Thoracic aorta (tissue), 2 donors: Measurements from ENCODE around the gene KIRREL3. TPM values are rescaled to one million over a fixed set of nuclear protein-coding genes. Genes with fewer than 3 reads are reported as not detected.

Source experiments
- ATAC-seq: fragments of 150-250 bp; one replicate; pipeline ENCODE4 v1.8.0; 2017; ENCODE audit warnings: low read depth; ENCODE audit not compliant: insufficient number of reproducible peaks, low FRiP score
- DNase-seq: peaks from one replicate; pipeline ENCODE4 v3.0.0-alpha.2; 2020; ENCODE audit warnings: low spot score
- H3K27ac ChIP-seq, 2 donors: fragments of 200-600 bp; sonication (generic); 1 replicate in 1 of 2; 2 replicates in 1 of 2; pipeline ENCODE4 v1.5.1; 2016; ENCODE audit warnings: mild to moderate bottlenecking in 2 of 2, moderate library complexity in 2 of 2
- H3K27me3 ChIP-seq: fragments of 200-600 bp; sonication (generic); replicated peaks from 2 replicates; pipeline ENCODE4 v1.6.0; 2016; ENCODE audit warnings: mild to moderate bottlenecking; ENCODE audit not compliant: insufficient read depth
- H3K36me3 ChIP-seq: fragments of 200-600 bp; sonication (generic); one replicate; pipeline ENCODE4 v1.5.1; 2016
- H3K4me1 ChIP-seq, 2 donors: fragments of 200-600 bp; sonication (generic); 1 replicate in 1 of 2; 2 replicates in 1 of 2; pipeline versions ENCODE4 v1.5.1 to v1.6.0; 2016; ENCODE audit warnings: low read depth in 2 of 2, mild to moderate bottlenecking in 1 of 2; ENCODE audit not compliant: control insufficient read depth in 1 of 2
- H3K4me3 ChIP-seq: fragments of 200-600 bp; sonication (generic); 2 replicates; pipeline ENCODE4 v1.5.1; 2016; ENCODE audit warnings: mild to moderate bottlenecking
- H3K9me3 ChIP-seq: fragments of 200-600 bp; sonication (generic); 2 replicates; pipeline ENCODE4 v1.5.1; 2016
- total RNA-seq, 2 donors: library from RNA; depleted of rRNA; stranded (reverse); fragments of >200 nt; gene quantifications; one replicate each; pipeline versions ENCODE4 v1.1.0 to v1.2.3, GENCODE V29; 2016
- TF ChIP-seq, protein P1 (sequence below): fragments of 200-600 bp; sonication (generic); IDR thresholded peaks from one replicate; pipeline ENCODE4 v1.5.1; 2019; ENCODE audit warnings: antibody characterized with exemption

KIRREL3 gene
- total RNA-seq, 2 donors from 2014 or later, result not detected

DNA sequence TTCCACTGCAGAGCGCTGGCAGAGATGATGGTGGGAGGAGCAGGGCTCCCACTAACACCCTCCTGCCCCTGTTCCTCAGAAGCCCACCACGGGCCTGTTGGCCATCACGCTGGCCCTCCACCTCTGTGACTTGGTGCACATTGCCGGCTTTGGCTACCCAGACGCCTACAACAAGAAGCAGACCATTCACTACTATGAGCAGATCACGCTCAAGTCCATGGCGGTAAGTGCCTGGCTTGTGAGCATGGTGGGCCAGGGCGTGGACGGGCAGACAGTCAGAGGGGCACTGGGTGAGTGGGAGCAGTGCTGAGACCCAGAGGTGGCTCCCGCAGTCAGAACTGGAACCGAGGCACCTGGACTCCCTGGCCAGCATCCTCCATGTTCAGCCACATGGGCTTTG, 587.1 kb downstream of the KIRREL3 start:
- H3K9me3 ChIP-seq, result no peaks in the 10 kb centered on the region
- H3K27ac ChIP-seq, result peak overlapping the region; percentile 81 to 83

DNA sequence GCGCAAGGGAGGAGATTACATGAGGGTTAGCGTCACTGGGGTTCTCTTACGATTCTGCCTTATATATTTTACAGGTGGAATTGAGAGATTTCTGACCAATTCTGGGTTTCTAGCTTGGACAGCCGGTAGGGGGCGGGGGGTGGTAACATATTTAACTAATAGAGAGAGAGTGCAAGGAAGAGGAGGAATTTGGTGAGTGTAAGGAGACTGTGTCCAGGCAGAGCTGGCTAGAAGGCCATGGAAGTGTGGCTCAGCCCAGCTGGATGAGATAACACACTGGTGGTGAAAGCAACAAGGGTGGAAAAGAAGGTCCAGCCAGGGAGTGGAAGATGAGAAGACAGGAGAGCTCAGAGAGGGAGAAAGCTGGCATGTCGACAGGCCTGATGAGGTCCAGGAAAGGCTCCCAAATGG, 588.6 kb downstream of the KIRREL3 start:
- no peak for ATAC-seq
- H3K27ac ChIP-seq, result no peak overlapping the region
- peaks cover 12% of the 10 kb centered on the region for H3K36me3 ChIP-seq

More for the DNA sequence above, 587.1 kb downstream of the KIRREL3 start:
- DNase-seq (no peak), ATAC-seq (no peak)
- peaks cover 7% of the 10 kb centered on the region for H3K36me3 ChIP-seq
- H3K4me3 ChIP-seq, result no peak overlapping the region
- H3K4me1 ChIP-seq, result peaks cover 27 to 44% of the 10 kb centered on the region in 2 donors
- no peaks in the 10 kb centered on the region for H3K27me3 ChIP-seq
- TF ChIP-seq, protein P1, sequence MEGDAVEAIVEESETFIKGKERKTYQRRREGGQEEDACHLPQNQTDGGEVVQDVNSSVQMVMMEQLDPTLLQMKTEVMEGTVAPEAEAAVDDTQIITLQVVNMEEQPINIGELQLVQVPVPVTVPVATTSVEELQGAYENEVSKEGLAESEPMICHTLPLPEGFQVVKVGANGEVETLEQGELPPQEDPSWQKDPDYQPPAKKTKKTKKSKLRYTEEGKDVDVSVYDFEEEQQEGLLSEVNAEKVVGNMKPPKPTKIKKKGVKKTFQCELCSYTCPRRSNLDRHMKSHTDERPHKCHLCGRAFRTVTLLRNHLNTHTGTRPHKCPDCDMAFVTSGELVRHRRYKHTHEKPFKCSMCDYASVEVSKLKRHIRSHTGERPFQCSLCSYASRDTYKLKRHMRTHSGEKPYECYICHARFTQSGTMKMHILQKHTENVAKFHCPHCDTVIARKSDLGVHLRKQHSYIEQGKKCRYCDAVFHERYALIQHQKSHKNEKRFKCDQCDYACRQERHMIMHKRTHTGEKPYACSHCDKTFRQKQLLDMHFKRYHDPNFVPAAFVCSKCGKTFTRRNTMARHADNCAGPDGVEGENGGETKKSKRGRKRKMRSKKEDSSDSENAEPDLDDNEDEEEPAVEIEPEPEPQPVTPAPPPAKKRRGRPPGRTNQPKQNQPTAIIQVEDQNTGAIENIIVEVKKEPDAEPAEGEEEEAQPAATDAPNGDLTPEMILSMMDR, result no peak

DNA sequence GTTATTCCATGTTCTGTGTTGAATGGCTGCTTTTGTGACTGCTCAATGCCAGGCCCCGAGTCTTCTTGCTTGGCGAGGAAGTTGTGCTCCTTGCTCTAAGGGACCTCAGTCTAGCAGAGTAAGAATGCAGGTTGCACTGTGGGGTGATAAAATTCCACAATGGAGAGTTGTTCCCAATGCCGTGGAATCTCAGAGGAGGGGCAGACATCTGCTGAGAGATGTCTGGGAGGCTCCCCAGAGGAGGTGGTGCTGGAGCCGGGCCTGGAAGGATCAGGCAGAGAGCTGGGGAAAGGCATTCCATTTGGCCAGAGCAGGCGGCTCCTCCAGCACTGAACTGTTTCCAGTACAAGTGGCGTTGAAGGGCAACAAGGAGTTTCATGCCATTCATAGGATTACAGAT, 589.9 kb downstream of the KIRREL3 start:
- peak overlapping the region in 1 of 2 donors; percentile 24 for H3K27ac ChIP-seq
- H3K36me3 ChIP-seq, result peaks cover 12% of the 10 kb centered on the region
- H3K9me3 ChIP-seq, result no peaks in the 10 kb centered on the region
- ATAC-seq (no peak), DNase-seq (no peak)
- H3K27me3 ChIP-seq, result no peaks in the 10 kb centered on the region
- no peak overlapping the region for H3K4me3 ChIP-seq
- H3K4me1 ChIP-seq, result peaks cover 14 to 29% of the 10 kb centered on the region in 2 donors
- TF ChIP-seq, protein P1, result no peak

More for the DNA sequence above, 588.6 kb downstream of the KIRREL3 start:
- no peak for DNase-seq
- Histone ChIP-seq H3K27me3 (no peaks in the 10 kb centered on the region), H3K4me3 (no peak overlapping the region), H3K4me1 (peaks cover 24 to 40% of the 10 kb centered on the region in 2 donors), H3K9me3 (no peaks in the 10 kb centered on the region)
- TF ChIP-seq, protein P1, result no peak

DNA sequence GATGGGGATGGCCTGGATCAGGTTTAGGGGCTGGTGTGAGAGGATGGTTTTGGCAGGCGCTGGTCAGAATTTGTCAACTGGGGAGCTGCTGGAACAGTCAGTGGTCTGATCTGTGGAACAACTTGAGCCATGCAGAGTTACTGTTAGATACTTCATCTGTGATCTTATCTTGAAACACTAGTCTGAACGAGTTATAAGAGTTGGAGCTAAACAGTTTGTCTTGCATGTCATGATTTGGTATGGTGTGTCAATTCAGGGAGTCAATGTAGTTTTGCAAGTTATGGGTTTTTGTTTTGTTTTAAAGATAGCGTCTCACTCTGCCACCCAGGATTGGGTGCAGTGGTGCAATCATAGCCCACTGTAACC, 591.0 kb downstream of the KIRREL3 start:
- DNase-seq, result no peak
- ATAC-seq, result no peak
- H3K36me3 ChIP-seq, result peaks cover 12% of the 10 kb centered on the region
- TF ChIP-seq, protein P1, result no peak
- H3K4me1 ChIP-seq, result peaks cover 9 to 18% of the 10 kb centered on the region in 2 donors
- no peak overlapping the region for H3K27ac ChIP-seq
- H3K27me3 ChIP-seq, result no peaks in the 10 kb centered on the region
- no peaks in the 10 kb centered on the region for H3K9me3 ChIP-seq
- no peak overlapping the region for H3K4me3 ChIP-seq

DNA sequence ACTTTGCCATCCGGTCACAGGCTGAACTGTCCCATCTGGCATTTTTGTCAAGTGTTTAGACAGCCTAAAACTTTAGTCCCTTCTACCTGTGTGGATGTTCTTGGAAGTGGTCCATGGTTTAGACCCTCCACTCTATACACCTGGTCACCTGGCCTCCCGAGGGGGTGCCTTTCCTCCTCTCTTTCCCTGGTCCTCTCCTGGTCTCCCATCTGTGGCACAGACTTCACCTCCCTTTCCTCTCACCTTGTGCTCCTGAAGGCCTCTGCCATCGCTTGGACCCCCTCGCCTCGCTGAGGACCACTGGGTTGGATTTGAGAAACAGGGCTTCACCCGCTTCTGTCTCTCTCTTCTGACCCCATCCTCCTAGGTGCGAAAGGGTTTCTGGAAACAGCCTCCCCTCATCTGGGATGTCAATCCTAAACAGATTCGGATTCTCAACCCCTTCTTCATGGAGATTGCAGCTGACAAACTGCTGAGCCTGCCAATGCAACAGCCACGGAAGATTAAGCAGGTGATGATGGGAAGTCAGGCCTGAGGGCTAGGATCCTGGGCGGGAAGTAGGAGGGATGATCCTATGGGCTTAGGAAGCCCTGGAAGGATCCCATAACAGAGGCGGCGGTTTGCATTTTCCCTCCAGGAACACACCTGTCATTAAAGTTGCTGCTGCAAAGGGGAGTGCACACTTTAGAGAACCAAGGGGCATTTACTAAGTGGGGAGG, 591.5 kb downstream of the KIRREL3 start:
- H3K27me3 ChIP-seq, result no peaks in the 10 kb centered on the region
- TF ChIP-seq, protein P1, result no peak
- peaks cover 12% of the 10 kb centered on the region for H3K36me3 ChIP-seq
- no peak overlapping the region for H3K27ac ChIP-seq
- ATAC-seq (no peak), DNase-seq (no peak)
- H3K4me1 ChIP-seq, result peaks cover 4 to 13% of the 10 kb centered on the region in 2 donors
- no peaks in the 10 kb centered on the region for H3K9me3 ChIP-seq
- H3K4me3 ChIP-seq, result no peak overlapping the region
